NCI-H69 (cell line): ENCODE results near the gene ABHD4.
"Not testable (repeated sequence)": the region's sequence is repeated elsewhere in the genome, so short reads cannot be mapped to it uniquely, and the experiment has no call there.

Experiments used
- DNase-seq: peaks from one replicate; lab custom pipeline; 2025; lab: John Stamatoyannopoulos, UW

Gene ABHD4

DNA sequence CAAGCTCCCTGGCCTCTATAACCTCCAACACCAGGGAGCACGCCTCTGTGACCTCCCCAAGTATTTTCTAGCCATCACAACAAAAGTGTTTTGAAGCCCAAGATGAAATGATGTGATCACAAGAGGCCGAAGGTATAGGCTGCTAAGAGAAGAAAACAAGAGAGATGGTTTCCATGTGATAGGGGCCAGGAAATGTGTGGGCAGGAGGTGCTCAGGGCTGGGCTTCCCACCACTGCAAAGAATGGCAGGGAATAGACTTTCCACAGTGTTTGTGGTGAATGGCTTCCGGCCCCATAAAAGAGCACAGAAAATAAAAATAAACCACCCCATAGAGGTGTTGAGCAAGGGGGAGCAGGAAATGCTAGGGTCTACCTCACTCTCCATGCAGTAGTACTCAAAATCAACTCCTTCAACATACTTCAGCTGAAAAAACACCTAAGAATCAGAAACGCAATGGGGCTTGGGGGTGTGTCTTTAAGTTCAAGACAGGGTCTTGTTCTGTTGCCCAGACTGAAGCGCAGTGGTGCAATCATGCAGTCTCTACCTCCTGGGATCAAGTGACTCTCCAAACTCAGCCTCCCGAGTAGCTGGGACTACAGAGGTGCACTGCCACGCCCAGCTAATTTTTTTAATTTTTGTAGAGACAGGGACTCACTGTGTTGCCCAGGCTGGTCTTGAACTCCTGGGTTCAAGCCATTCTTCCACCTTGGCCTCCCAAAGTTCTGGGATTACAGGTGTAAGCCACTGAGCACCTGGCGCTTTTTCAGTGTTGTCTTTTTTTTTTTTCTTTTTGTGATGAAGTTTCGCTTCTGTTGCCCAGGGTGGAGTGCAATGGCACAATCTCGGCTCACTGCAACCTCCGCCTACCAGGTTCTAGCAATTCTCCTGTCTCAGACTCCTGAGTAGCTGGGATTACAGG, 36.2 kb upstream of the ABHD4 start:
- DNase-seq: no peak

- DNase-seq: no peak
These were observed 34.1 kb upstream of the ABHD4 start for GRCh38 chr14:22563987-22564386.

DNA sequence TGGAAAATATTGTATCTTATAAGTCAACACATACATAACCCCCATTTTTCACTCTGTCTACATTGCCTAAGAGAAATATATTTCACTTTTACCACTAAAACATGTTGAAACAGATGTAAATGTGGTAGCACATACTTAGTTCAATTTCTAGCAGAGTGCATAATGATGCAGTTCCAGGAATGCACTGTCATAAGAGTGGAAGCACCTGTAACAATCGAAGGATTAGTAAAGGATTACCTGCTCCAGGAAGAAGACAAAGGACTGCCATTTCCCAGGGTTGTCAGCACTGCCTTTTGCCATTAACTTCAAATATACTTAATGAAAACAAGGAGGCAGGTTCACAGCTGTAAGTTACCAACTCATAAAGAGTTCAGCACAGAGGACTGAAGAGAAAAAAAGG, 33.6 kb upstream of the ABHD4 start:
- no peak for DNase-seq

- DNase-seq: no peak
These were observed 32.6 kb upstream of the ABHD4 start for GRCh38 chr14:22565391-22565945.

GRCh38 chr14:22566266-22566665, 31.8 kb upstream of the ABHD4 start:
- not testable (repeated sequence) for DNase-seq

GRCh38 chr14:22566845-22567244, 31.3 kb upstream of the ABHD4 start:
- no peak for DNase-seq

GRCh38 chr14:22567437-22567836, 30.7 kb upstream of the ABHD4 start:
- no peak for DNase-seq

GRCh38 chr14:22569106-22569736, 28.9 kb upstream of the ABHD4 start:
- DNase-seq: no peak

DNA sequence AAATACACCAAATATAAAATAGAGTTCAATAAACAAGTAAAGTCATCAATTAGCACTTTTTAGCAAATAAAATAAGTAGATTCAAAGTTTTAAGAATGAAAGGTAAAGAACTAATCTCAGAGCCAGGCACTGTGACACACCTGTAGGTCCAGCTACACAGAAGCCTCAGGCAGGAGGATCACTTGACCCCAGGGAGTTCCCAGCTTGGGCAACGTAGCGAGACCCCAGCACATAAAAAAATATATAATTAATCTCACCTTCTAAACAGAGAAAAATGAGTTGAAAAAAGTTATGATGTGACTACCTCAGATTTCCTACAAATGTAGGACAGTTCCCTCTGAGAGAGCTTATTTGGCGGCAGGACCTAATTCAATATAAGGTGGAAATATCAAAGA, 28.4 kb upstream of the ABHD4 start:
- DNase-seq: no peak

DNA sequence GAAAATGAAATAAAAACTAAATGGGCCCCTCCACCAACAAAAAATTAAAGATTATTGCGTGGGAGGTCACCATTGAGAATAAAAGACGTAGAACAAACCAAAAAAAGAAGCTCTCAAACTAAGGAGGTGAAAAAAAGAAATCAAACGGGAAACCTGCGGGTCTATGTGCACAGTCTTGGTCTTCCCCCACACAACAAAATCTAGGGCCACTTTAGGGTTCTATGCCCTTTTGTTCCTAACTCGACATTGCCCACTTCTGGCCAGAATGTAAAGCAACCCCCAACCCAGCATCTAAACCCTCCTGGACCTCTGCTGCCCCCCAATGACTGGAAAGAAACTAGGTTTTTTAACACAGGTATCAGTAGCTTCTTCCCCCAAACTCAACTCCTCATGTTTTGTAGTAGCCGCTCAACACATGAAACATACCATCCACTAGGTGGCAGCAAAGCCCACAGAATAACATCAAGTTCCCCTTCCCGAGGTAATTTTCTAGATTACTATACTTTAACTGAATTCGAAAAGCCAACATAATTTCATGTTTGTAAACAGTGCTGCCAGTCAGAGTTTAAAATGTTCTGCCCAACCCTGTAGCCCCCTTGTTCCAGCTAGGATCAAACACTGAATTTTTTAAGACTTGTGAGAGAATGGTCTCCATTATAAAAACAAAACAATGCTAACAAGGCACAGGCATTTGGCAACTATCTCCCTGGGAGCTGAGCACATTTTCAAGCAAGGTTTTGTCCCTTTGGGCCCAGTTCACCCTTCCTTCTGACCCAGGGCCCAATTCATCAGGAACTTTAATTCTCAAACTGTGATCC, 27.8 kb upstream of the ABHD4 start:
- peak; percentile 83 for DNase-seq

DNA sequence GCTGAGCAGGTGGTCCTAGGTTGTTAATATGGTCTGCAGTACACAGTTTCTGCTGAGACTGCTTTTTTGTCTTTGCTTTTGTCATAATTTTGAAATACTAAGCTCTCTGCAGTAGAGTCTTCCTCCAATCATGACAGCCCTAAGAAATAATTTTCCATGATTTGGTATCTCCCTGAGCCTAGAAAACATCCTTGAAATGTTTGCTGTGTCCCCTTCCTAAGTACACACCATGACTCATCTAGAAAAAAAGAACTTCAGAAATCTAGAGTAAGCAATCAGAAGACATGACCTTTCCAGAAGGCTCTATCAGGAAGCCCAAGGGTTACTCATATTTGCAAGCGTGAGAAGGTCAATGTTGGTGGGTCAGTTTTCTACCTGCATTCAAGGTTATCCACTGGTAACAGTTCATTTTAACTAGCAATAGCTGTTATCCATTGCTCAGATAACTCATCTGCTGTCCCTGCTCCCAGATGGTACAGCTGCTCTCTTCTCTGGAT, 25.5 kb upstream of the ABHD4 start:
- DNase-seq: no peak

DNA sequence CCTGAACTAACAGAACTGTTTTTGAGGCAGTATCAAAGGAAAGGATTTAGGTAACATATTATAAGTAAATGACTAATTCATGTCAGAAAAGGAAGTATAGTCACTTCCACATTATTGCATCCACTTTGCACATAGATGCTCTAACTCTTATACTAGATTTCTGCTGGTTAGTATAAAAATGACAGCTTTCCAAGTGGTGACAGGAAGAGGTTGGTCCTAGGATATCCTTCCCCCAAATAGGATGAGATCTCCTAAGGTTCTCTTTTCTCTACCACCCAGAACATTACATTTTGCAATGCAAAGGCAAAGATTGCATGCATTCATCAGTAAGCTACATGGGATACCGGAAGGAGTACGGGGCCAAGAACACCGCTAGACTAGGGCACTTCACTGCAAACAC, 24.3 kb upstream of the ABHD4 start:
- no peak for DNase-seq

DNA sequence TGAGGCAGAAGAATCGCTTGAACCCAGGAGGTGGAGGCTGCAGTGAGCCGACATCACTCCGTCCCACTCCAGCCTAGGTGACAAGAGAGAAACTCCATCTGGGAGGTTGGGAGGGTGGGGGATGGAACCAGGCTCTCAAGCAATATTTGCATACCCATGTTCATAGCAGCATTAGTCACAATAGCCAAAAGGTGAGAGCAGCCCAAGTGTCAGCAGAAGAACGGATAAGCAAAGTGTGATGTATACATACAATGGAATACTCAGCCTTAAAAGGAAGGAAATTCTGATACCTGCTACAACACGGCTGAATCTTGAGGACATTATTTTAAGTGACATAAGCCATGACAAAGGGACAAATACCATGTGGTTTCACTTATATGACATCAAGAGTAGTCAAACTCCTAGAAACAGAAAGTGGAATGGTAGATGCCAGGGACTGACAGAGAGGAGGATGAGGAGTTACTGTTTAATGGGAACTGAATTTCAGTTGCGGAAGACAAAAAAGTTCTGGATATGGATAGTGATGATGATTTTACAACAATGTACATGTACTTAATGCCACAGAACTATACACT, 20.7 kb upstream of the ABHD4 start:
- no peak for DNase-seq

DNA sequence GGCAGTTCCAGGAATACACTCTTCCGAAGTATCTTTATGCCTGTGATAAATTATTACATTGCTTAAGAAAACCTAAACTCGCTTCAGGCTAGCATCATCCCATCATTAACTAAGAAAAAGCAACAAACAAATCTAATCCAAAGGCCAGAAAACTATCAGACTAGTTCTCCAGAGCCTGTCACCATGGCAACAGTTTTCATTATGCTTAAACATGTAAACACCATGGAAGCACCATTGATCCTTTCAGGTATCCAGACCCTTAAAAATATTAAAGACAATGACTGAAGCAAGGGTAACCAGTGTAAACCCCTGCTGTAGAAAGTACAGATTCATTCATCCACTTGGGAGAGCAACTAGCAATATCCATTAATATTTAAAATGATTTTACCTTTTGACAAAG, 18.9 kb upstream of the ABHD4 start:
- no peak for DNase-seq

DNA sequence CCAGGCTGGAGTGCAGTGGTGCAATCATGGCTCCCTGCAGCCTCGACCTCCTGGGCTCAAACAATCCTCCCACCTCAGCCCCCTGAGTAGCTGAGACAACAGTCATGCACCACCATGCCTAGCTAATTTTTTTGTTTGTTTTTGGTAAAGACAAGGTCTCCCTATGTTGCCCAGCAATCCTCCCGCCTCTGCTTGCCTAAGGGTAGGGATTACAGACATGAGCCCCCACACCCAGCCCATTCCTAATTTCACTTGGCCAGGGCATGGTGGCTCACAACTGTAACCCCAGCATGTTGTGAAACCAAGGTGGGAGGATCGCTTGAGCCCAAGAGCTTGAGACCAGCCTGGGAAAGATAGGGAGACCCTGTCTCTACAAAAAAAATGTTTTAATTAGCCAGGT, 18.2 kb upstream of the ABHD4 start:
- DNase-seq: peak; percentile 22

DNA sequence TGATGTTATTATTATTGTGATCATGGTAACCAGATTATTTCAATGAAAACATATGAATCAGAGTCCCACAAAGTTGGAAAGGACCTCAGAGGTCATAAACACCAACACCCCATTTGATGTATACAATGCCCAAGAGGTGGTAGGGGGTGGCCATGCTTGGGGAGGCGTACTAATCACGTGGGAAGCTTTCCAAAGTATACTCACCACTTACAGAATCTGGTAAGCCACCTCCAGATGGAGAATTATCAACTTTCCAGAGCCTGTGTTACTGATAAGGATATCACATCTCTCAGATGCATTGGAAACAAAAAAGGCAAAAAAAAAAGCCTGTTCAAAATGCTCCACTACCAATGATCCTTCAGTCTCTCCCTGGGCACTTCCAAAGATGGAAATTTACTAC, 17.5 kb upstream of the ABHD4 start:
- no peak for DNase-seq

DNA sequence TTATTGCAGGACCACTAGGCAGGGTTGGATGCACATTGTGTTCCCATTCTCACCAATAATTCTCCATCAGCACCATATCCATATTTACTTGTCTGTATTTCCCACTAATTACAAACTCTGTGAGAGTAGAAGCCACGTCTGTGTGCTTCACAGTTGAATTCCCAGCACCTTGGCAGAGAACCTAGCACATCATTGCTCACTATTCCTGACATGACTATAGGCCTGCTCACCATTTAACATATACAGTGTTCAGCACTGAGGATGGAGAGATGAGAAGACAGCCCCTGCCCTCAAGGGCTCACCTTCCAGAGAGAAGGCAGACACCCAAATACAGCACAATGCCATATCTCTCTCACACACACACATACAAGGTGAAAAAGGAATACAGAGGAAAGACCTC, 14.1 kb upstream of the ABHD4 start:
- no peak for DNase-seq

- DNase-seq: no peak
These were observed 10.9 kb upstream of the ABHD4 start for GRCh38 chr14:22587247-22587646.

DNA sequence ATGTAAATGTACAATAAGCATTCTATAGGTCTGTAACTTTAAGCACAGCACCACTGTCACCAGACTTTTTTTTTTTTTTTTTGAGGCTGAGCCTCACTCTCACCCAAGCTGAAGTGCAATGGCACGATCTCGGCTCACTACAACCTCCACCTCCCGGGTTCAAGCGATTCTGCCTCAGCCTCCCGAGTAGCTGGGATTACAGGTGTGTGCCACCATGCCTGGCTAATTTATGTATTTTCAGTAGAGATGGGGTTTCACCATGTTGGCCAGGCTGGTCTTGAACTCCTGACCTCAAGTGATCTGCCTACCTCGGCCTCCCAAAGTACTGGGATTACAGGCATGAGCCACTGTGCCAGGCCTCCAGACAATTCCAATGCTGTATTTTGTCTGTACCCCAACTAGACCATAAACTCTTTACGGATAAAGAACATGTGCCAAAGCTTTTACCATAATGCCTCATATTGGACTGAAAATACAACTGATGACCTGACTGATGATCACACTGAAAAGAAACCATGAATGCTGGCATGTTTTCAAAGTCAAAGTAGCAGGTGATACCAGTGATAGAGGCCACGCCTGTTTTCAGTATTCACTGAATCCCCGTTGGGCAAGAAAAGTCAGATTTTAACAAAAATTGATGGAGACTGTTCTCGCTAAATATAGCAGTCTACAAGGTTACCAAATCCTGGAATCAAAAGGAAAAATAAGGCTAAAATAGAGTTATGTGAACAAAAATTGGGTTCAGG, 10.2 kb upstream of the ABHD4 start:
- not testable (repeated sequence) for DNase-seq

GRCh38 chr14:22588526-22589095, 9.5 kb upstream of the ABHD4 start:
- no peak for DNase-seq
